Common myeloid progenitor, CD34-positive (primary cell): ENCODE data around the gene GYS1.
"Not testable (repeated sequence)": the region's sequence is repeated elsewhere in the genome, so short reads cannot be mapped to it uniquely, and the experiment has no call there.

ENCODE experiments used
- CTCF ChIA-PET: fragments of 350-600 bp; sonication (Branson Sonifier 250); formaldehyde crosslinking; loops from one replicate; lab custom pipeline; 2021; ENCODE audit warnings: antibody characterized with exemption; lab: Charles Lee
- POLR2A ChIA-PET: fragments of 350-600 bp; sonication (Branson Sonifier 250); formaldehyde crosslinking; loops from one replicate; lab custom pipeline; 2021; ENCODE audit warnings: antibody characterized with exemption; lab: Charles Lee
- DNase-seq, 3 donors: peaks; one replicate each; pipeline versions ENCODE4 v3.0.0 to v3.0.0-alpha.2; 2013
- H3K27ac ChIP-seq, 2 experiments: 1 replicate in 1 of 2; 2 replicates in 1 of 2; pipeline ENCODE4 v1.7.0; 2013; ENCODE audit warnings: inconsistent platforms in 2 of 2, low read length in 2 of 2, mild to moderate bottlenecking in 2 of 2, low read depth in 1 of 2, moderate library complexity in 1 of 2; ENCODE audit not compliant: severe bottlenecking in 2 of 2, insufficient read depth in 1 of 2, poor library complexity in 1 of 2
- H3K27me3 ChIP-seq, 5 experiments: replicated peaks in 2 of 5; 1 replicate in 3 of 5; 2 replicates in 2 of 5; pipeline versions ENCODE4 v1.6.1 to v1.7.0; 2013; ENCODE audit warnings: low read length in 4 of 5, mild to moderate bottlenecking in 2 of 5, moderate library complexity in 2 of 5, inconsistent platforms in 1 of 5; ENCODE audit not compliant: insufficient read depth in 5 of 5, control insufficient read depth in 4 of 5
- H3K36me3 ChIP-seq, 4 experiments: 1 replicate in 2 of 4; 2 replicates in 2 of 4; pipeline versions ENCODE4 v1.6.1 to v1.7.0; 2013; ENCODE audit warnings: low read length in 3 of 4, control low read depth in 1 of 4, mild to moderate bottlenecking in 1 of 4; ENCODE audit not compliant: control insufficient read depth in 4 of 4, insufficient read depth in 4 of 4
- H3K4me1 ChIP-seq, 4 experiments: 1 replicate in 3 of 4; 2 replicates in 1 of 4; pipeline versions ENCODE4 v1.6.1 to v1.7.1; 2013; ENCODE audit warnings: low read length in 3 of 4, mild to moderate bottlenecking in 3 of 4, control low read depth in 1 of 4, inconsistent platforms in 1 of 4, moderate library complexity in 1 of 4; ENCODE audit not compliant: control insufficient read depth in 4 of 4, insufficient read depth in 4 of 4; ENCODE audit errors: control extremely low read depth in 1 of 4
- H3K4me3 ChIP-seq, 7 experiments: 1 replicate in 4 of 7; 2 replicates in 3 of 7; pipeline versions ENCODE4 v1.5.1 to v1.7.0; 2013; ENCODE audit warnings: mild to moderate bottlenecking in 7 of 7, low read length in 6 of 7, moderate library complexity in 6 of 7, inconsistent platforms in 2 of 7, low read depth in 2 of 7, control low read depth in 1 of 7; ENCODE audit not compliant: insufficient read depth in 4 of 7, control insufficient read depth in 1 of 7; ENCODE audit errors: extremely low read depth in 1 of 7
- H3K9me3 ChIP-seq, 5 experiments: 1 replicate in 4 of 5; 2 replicates in 1 of 5; pipeline versions ENCODE4 v1.6.1 to v1.7.1; 2013; ENCODE audit warnings: low read length in 4 of 5, mild to moderate bottlenecking in 2 of 5, inconsistent platforms in 1 of 5, low read depth in 1 of 5, moderate library complexity in 1 of 5; ENCODE audit not compliant: control insufficient read depth in 4 of 5, insufficient read depth in 2 of 5; ENCODE audit errors: control extremely low read depth in 1 of 5
- WGBS: methylation state at CpG from one replicate; pipeline ENCODE4 v1.1.5; 2013; ENCODE audit not compliant: insufficient coverage; 5-methylcytosine and 5-hydroxymethylcytosine counted together

GYS1 gene

DNA sequence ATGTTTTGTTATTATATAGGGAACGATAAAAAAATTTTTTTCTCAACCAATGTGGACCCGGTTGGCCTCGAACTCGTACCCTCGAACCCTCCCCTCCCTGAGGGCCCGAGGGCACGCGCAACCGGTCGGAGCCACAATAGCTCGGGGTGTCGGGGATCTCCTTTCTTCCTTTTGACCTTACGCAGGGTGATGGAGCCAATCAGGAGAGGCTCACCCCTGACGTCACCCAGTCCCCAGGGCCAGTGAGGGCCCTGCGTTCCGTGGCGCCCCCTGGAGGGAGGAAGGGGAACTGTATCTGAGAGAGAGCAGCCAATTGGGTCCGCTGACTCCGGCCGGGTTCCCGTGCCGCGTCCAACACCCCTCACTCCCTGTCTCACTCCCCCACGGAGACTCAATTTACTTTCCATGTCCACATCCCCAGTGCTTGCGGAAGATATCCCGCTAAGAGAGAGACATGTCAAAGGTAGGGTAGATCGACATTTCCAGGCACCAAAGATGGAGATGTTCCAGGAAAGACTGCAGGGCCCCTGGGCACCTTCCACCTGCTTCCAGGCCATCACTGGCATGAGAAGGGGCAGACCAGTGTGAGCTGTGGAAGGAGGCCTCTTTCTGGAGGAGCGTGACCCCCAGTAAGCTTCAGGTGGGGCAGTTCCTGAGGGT lies 38.7 kb upstream of the GYS1 start, which contains the start of gene CGB2:
Gene CGB2 (plus strand): TSS at position 249 of the 660 bp plus-strand sequence. CDS start 206 bp downstream, at position 455.
- WGBS, result 27% methylated on average over 2 of the region's 28 CpGs
- H3K4me1 ChIP-seq, POLR2A ChIA-PET, H3K4me3 ChIP-seq, H3K36me3 ChIP-seq, H3K9me3 ChIP-seq, H3K27me3 ChIP-seq, H3K27ac ChIP-seq: not testable (repeated sequence)
- peak; percentile 34 to 74 (median 69) for DNase-seq
- CTCF ChIA-PET, result interaction anchor here (1.0 kb wide), 1 partner anchor 32 kb away, joined by 3 read pairs; no protein-coding TSS in a partner anchor

DNA sequence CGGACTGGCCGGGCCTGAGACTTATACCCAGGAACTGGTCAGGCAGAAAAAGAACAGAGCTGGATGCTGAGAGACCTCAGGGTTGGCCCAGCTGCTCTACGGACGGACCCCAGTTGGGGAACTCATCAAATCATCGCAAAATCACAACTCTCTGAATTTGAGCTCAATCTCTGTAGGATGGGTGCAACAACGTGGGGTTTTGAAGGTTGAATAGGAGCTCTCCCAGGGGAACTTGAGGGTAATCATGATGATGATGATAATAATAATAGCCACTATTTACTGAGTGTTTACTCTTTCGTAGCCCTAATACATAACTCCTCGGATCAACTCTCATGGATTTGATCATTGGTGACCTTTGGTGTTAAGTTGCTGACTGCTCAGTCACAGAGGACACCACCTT lies 37.2 kb upstream of the GYS1 start:
- POLR2A ChIA-PET, H3K36me3 ChIP-seq, H3K9me3 ChIP-seq, H3K27me3 ChIP-seq, H3K4me1 ChIP-seq, H3K27ac ChIP-seq, CTCF ChIA-PET, H3K4me3 ChIP-seq, DNase-seq: not testable (repeated sequence)
- 100% methylated on average over 1 of the region's 8 CpGs for WGBS

- H3K4me3 ChIP-seq, H3K36me3 ChIP-seq, POLR2A ChIA-PET, H3K4me1 ChIP-seq, H3K9me3 ChIP-seq, H3K27me3 ChIP-seq, CTCF ChIA-PET, H3K27ac ChIP-seq, DNase-seq: not testable (repeated sequence)
- 91% methylated on average over 8 of the region's 14 CpGs for WGBS
Observed at GRCh38 chr19:49029749-49030148, 36.6 kb upstream of the GYS1 start.

- WGBS, result 94% methylated on average over 3 of the region's 9 CpGs
- H3K4me3 ChIP-seq, H3K4me1 ChIP-seq, H3K27me3 ChIP-seq, POLR2A ChIA-PET, H3K36me3 ChIP-seq, H3K9me3 ChIP-seq, H3K27ac ChIP-seq, CTCF ChIA-PET, DNase-seq: not testable (repeated sequence)
Observed at GRCh38 chr19:49028686-49029085, 35.6 kb upstream of the GYS1 start.

GRCh38 chr19:49025599-49025998 lies 32.5 kb upstream of the GYS1 start:
- H3K4me1 ChIP-seq, H3K9me3 ChIP-seq, H3K4me3 ChIP-seq, H3K36me3 ChIP-seq, POLR2A ChIA-PET, H3K27ac ChIP-seq, CTCF ChIA-PET, DNase-seq: not testable (repeated sequence)
- 99% methylated on average over 10 of the region's 23 CpGs for WGBS
- H3K27me3 ChIP-seq, result peaks cover 0 to 15% (median 4%) of the 10 kb centered on the region in 5 experiments

GRCh38 chr19:49025088-49025487 lies 32.0 kb upstream of the GYS1 start:
- H3K9me3 ChIP-seq, H3K36me3 ChIP-seq, H3K4me1 ChIP-seq, CTCF ChIA-PET, H3K4me3 ChIP-seq, H3K27ac ChIP-seq, POLR2A ChIA-PET, DNase-seq: not testable (repeated sequence)
- WGBS, result no CpG with 5 or more reads among the region's 6 CpGs
- H3K27me3 ChIP-seq, result peaks cover 0 to 20% (median 4%) of the 10 kb centered on the region in 5 experiments

- POLR2A ChIA-PET, result not testable (repeated sequence)
Observed at GRCh38 chr19:49024233-49024632, 31.1 kb upstream of the GYS1 start, which contains the start of gene CGB3. Gene CGB3, minus strand, starts transcription at chr19:49024333. Its CDS starts 362 bp downstream, at chr19:49023971.

More at GRCh38 chr19:49024233-49024632, 31.1 kb upstream of the GYS1 start, which contains the start of gene CGB3:
- CTCF ChIA-PET, H3K9me3 ChIP-seq, H3K36me3 ChIP-seq, H3K4me1 ChIP-seq, DNase-seq, H3K4me3 ChIP-seq, H3K27ac ChIP-seq: not testable (repeated sequence)
- WGBS, result 83% methylated on average over 7 of the region's 15 CpGs
- peaks cover 0 to 29% (median 5%) of the 10 kb centered on the region in 5 experiments for H3K27me3 ChIP-seq
